GM12878 (cell line): Measurements from ENCODE around the gene RPL7L1. TPM values are rescaled to one million over a fixed set of nuclear protein-coding genes. Genes with fewer than 3 reads are reported as not detected.

ENCODE experiments used
- ATAC-seq: fragments of 200-7000 bp; cut with Tn5 transposase; 3 replicates; pipeline ENCODE4 v1.9.1; 2020; ENCODE audit warnings: mild to moderate bottlenecking, moderate library complexity
- BruUV-seq: library from RNA; stranded (reverse); fragments of 400-500 nt; replicated peaks from 2 replicates; lab custom pipeline; 2021; lab: Mats Ljungman, UMichigan
- CTCF ChIA-PET: fragments of 300-600 bp; sonication (Branson Sonifier 250); formaldehyde crosslinking; extraction: SDS; loops from one replicate; lab custom pipeline; 2021; ENCODE audit warnings: inconsistent platforms; lab: Yijun Ruan, JAX
- POLR2A ChIA-PET: fragments of 350-600 bp; formaldehyde crosslinking; extraction: SDS; loops from one replicate; lab custom pipeline; 2021; ENCODE audit warnings: inconsistent platforms; lab: Charles Lee
- RAD21 ChIA-PET: fragments of 300-600 bp; sonication (Branson Sonifier 250); formaldehyde crosslinking; loops from one replicate; lab custom pipeline; 2023; ENCODE audit warnings: antibody characterized with exemption; ENCODE audit not compliant: unreplicated experiment; lab: Charles Lee
- SMC1A ChIA-PET: fragments of 300-600 bp; sonication (Branson Sonifier 250); formaldehyde crosslinking; loops from one replicate; lab custom pipeline; 2023; ENCODE audit not compliant: unreplicated experiment, uncharacterized antibody; lab: Charles Lee
- DNase-seq: peaks from one replicate; pipeline ENCODE4 v3.0.0-alpha.2; 2011; ENCODE audit warnings: low read depth, low spot score
- FAIRE-seq: peaks from 3 replicates; lab custom pipeline; 2011; peaks lifted over from hg19 to GRCh38; lab: Jason Lieb, UNC
- H2AFZ ChIP-seq: 2 replicates; pipeline ENCODE4 v1.6.0; 2011; ENCODE audit warnings: low read depth, low read length, control low read depth; ENCODE audit not compliant: control insufficient read depth
- H3K27ac ChIP-seq: 2 replicates; pipeline ENCODE4 v1.5.1; 2011; ENCODE audit warnings: control low read depth; ENCODE audit not compliant: control insufficient read depth, insufficient read depth
- H3K27me3 ChIP-seq, 2 experiments: replicated peaks in 1 of 2; 2 replicates each; pipeline versions ENCODE4 v1.6.0 to v1.6.1; 2011; ENCODE audit warnings: low read length in 1 of 2; ENCODE audit not compliant: control insufficient read depth in 2 of 2, insufficient read depth in 2 of 2
- H3K36me3 ChIP-seq, 2 experiments: 2 replicates each; pipeline ENCODE4 v1.5.1; 2011; ENCODE audit warnings: low read length in 1 of 2; ENCODE audit not compliant: control insufficient read depth in 2 of 2, insufficient read depth in 2 of 2
- H3K4me1 ChIP-seq: 2 replicates; pipeline ENCODE4 v1.6.1; 2011; ENCODE audit warnings: mild to moderate bottlenecking, low read length, moderate library complexity, mixed read lengths; ENCODE audit not compliant: control insufficient read depth, insufficient read depth
- H3K4me2 ChIP-seq: 2 replicates; pipeline ENCODE4 v1.6.0; 2011; ENCODE audit warnings: control low read depth; ENCODE audit not compliant: control insufficient read depth, insufficient read depth
- H3K4me3 ChIP-seq: fragments of 200-600 bp; sonication (generic); 2 replicates; pipeline ENCODE4 v1.5.1; 2016
- H3K79me2 ChIP-seq: 2 replicates; pipeline ENCODE4 v1.6.0; 2011; ENCODE audit warnings: low read length; ENCODE audit not compliant: control insufficient read depth, insufficient read depth
- H3K9ac ChIP-seq: 2 replicates; pipeline ENCODE4 v1.8.0; 2011; ENCODE audit warnings: low read length, control low read depth, mixed read lengths; ENCODE audit not compliant: control insufficient read depth, insufficient read depth
- H3K9me3 ChIP-seq: replicated peaks from 3 replicates; pipeline ENCODE4 v1.5.1; 2011; ENCODE audit warnings: mild to moderate bottlenecking, low read length; ENCODE audit not compliant: control insufficient read depth, insufficient read depth
- H4K20me1 ChIP-seq: 2 replicates; pipeline ENCODE4 v1.6.0; 2011; ENCODE audit not compliant: control insufficient read depth, insufficient read depth
- CBX5 ChIP-seq: sonication (generic); IDR thresholded peaks from 2 replicates; pipeline ENCODE4 v1.6.1; 2016; ENCODE audit warnings: low read depth, moderate library complexity, mild to moderate bottlenecking, inconsistent platforms
- CREB1 ChIP-seq: IDR thresholded peaks from 2 replicates; pipeline ENCODE4 v1.6.1; 2012; ENCODE audit warnings: low read depth, mild to moderate bottlenecking, inconsistent platforms
- CREM ChIP-seq: IDR thresholded peaks from 2 replicates; pipeline ENCODE4 v1.6.1; 2014; ENCODE audit warnings: antibody characterized with exemption, low read depth
- ETV6 ChIP-seq, 2 experiments: fragments of 450-650 bp in 1 of 2; IDR thresholded peaks in 1 of 2; conservative IDR thresholded peaks in 1 of 2; 2 replicates each; pipeline ENCODE4 v1.6.1; 2014; ENCODE audit warnings: antibody characterized with exemption in 1 of 2, borderline replicate concordance in 1 of 2, low read depth in 1 of 2, mild to moderate bottlenecking in 1 of 2, moderate library complexity in 1 of 2
- HDAC2 ChIP-seq: fragments of 200-600 bp; sonication (generic); IDR thresholded peaks from 2 replicates; pipeline ENCODE4 v1.6.1; 2017
- HDGF ChIP-seq: fragments of 450-650 bp; IDR thresholded peaks from 2 replicates; pipeline ENCODE4 v1.6.1; 2016; ENCODE audit warnings: antibody characterized with exemption
- MTA3 ChIP-seq: IDR thresholded peaks from 2 replicates; pipeline ENCODE4 v1.6.1; 2012; ENCODE audit warnings: low read length, inconsistent platforms, borderline replicate concordance
- NKRF ChIP-seq: fragments of 450-650 bp; conservative IDR thresholded peaks from 2 replicates; pipeline ENCODE4 v1.6.1; 2017; ENCODE audit warnings: mild to moderate bottlenecking, moderate library complexity
- NR2F1 ChIP-seq: fragments of 450-650 bp; conservative IDR thresholded peaks from 2 replicates; pipeline ENCODE4 v1.6.1; 2017; ENCODE audit warnings: mild to moderate bottlenecking
- STAT3 ChIP-seq: IDR thresholded peaks from 2 replicates; pipeline ENCODE4 v1.6.1; 2011; ENCODE audit warnings: low read depth, low read length, improper control_type of control experiment
- TCF3 ChIP-seq: IDR thresholded peaks from 2 replicates; pipeline ENCODE4 v1.6.1; 2012; ENCODE audit warnings: low read depth, mild to moderate bottlenecking, low read length, borderline replicate concordance; ENCODE audit not compliant: insufficient read depth
- WGBS: methylation state at CpG from one replicate; pipeline ENCODE4 v1.1.6; 2016; ENCODE audit warnings: low lambda C conversion rate; ENCODE audit not compliant: insufficient replicate concordance, insufficient coverage; ENCODE audit errors: missing lambda C conversion rate; 5-methylcytosine and 5-hydroxymethylcytosine counted together
- in situ Hi-C: fragments of 300-500 bp; cut with MboI; formaldehyde crosslinking; loops from 9 replicates; pipeline ENCODE4 v1.14.3; 2018; ENCODE audit warnings: mixed read lengths
- intact Hi-C: fragments of 100-400 bp; cut with micrococcal nuclease; formaldehyde crosslinking; loops from one replicate; pipeline ENCODE4 v1.14.2; 2022; ENCODE audit not compliant: unreplicated experiment
- polyA plus RNA-seq, 11 experiments: library from polyadenylated mRNA; depleted of rRNA in 4 of 11; unstranded in 6 of 11; stranded (reverse) in 5 of 11; fragments of >200 nt; fragmentation: Nextera tagmentation in 4 of 11; fragmentation: Illumina TruSeq in 1 of 11; extraction: Ambion mirVana in 4 of 11; extraction: Trizol in 1 of 11; gene quantifications; 1 replicate in 1 of 11; 2 replicates in 10 of 11; pipeline versions ENCODE4 v1.2.1 to v1.2.3, GENCODE V29; 2011 to 2016; ENCODE audit warnings: inconsistent platforms in 2 of 11, missing spikeins in 2 of 11, low read depth in 1 of 11
- total RNA-seq, 4 experiments: library from RNA; depleted of rRNA in 3 of 4; stranded (reverse); fragments of >200 nt in 3 of 4; fragmentation: Illumina TruSeq in 1 of 4; extraction: Trizol in 1 of 4; gene quantifications; 2 replicates each; pipeline versions ENCODE4 v1.2.1 to v1.2.3, GENCODE V29; 2013 to 2021

The RPL7L1 gene
- total and polyA plus RNA-seq, 10 of the 15 experiments (the other 5 are each of a cell fraction or from before 2014, with no cell fraction given): 54.1 to 154 (median 104) TPM

GRCh38 chr6:42845327-42845694, 34.1 kb upstream of the RPL7L1 start:
- no peaks in the 10 kb centered on the region for H3K4me1 ChIP-seq
- TF ChIP-seq TCF3 (no peak), NR2F1 (no peak), CREB1 (no peak), MTA3 (no peak), CBX5 (no peak), CREM (no peak), NKRF (no peak), HDAC2 (no peak), ETV6 (conservative IDR thresholded peaks at IDR 0.05 in 1 of 2, IDR thresholded peaks at IDR 0.05 in 1 of 2; ENCODE audit: borderline replicate concordance in 1 of 2, low read depth in 1 of 2) (no peak), HDGF (no peak), STAT3 (no peak)
- DNase-seq (no peak), FAIRE-seq (no peak), ATAC-seq (no peak)
- H3K9me3 ChIP-seq: no peaks in the 10 kb centered on the region
- H3K27ac ChIP-seq: no peak overlapping the region
- no peaks in the 10 kb centered on the region for H4K20me1 ChIP-seq
- in situ Hi-C loops (no loop called here), intact Hi-C loops (no loop called here)
- ChIA-PET POLR2A (no interaction called here), CTCF (interaction anchor here (0.6 kb wide), 1 partner anchor 19 kb away, joined by 3 read pairs; no protein-coding TSS in a partner anchor), SMC1A (no interaction called here), RAD21 (no interaction called here)
- no TSS peak for BruUV-seq
- no peaks in the 10 kb centered on the region for H3K79me2 ChIP-seq
- 0 out of 4 replicates have a peak, but pooled peaks cover 0 to 2% of the 10 kb centered on the region in 2 experiments for H3K36me3 ChIP-seq
- H3K4me3 ChIP-seq: no peak overlapping the region
- 96% methylated on average over 6 of the region's 6 CpGs for WGBS
- H3K27me3 ChIP-seq: no peaks in the 10 kb centered on the region
- no peak overlapping the region for H3K9ac ChIP-seq
- no peak overlapping the region for H3K4me2 ChIP-seq
- H2AFZ ChIP-seq: no peak overlapping the region
